GM19043 (cell line): ENCODE results near the gene TMC8.
"Not testable (repeated sequence)": the region's sequence is repeated elsewhere in the genome, so short reads cannot be mapped to it uniquely, and the experiment has no call there.

Experiments
- ATAC-seq: cut with Tn5 transposase; IDR thresholded peaks from one replicate; pipeline ENCODE4 v1.9.1; 2021; ENCODE audit warnings: low read depth; ENCODE audit not compliant: unreplicated experiment

The TMC8 gene

GRCh38 chr17:78133179-78133951 is 2.8 kb downstream of the TMC8 start:
- ATAC-seq, result no peak

- no peak for ATAC-seq
Observed at GRCh38 chr17:78133971-78134898, 3.7 kb downstream of the TMC8 start.

- no peak for ATAC-seq
Observed at GRCh38 chr17:78134899-78135385, 4.4 kb downstream of the TMC8 start.

- no peak for ATAC-seq
Observed at GRCh38 chr17:78135858-78136500, 5.4 kb downstream of the TMC8 start.

- ATAC-seq, result no peak
Observed at GRCh38 chr17:78137392-78138203, 7.0 kb downstream of the TMC8 start.

GRCh38 chr17:78138204-78139060 is 7.9 kb downstream of the TMC8 start:
- ATAC-seq, result no peak

- not testable (repeated sequence) for ATAC-seq
Observed at GRCh38 chr17:78139861-78140168, 9.2 kb downstream of the TMC8 start.

- ATAC-seq, result peak; percentile 75
Observed at GRCh38 chr17:78140169-78141051, 9.8 kb downstream of the TMC8 start.

- no peak for ATAC-seq
Observed at GRCh38 chr17:78141437-78142118, 11.0 kb downstream of the TMC8 start.

GRCh38 chr17:78142119-78142861 is 11.7 kb downstream of the TMC8 start:
- ATAC-seq, result no peak

GRCh38 chr17:78143214-78144146 is 12.9 kb downstream of the TMC8 start:
- no peak for ATAC-seq

GRCh38 chr17:78144147-78144719 is 13.7 kb downstream of the TMC8 start:
- ATAC-seq, result no peak

- no peak for ATAC-seq
Observed at GRCh38 chr17:78144736-78145641, 14.4 kb downstream of the TMC8 start.

GRCh38 chr17:78146471-78146869 is 15.9 kb downstream of the TMC8 start:
- ATAC-seq, result no peak

GRCh38 chr17:78146881-78147280 is 16.3 kb downstream of the TMC8 start:
- no peak for ATAC-seq
